NCI-H1694 treated with DMSO at 0.1 percent for 48 hours (cell line): Measurements from ENCODE around the gene B9D2.
A peak's percentile ranks its signal among the peaks of the same experiment; 100 is the strongest.
"Not testable (repeated sequence)": the region's sequence is repeated elsewhere in the genome, so short reads cannot be mapped to it uniquely, and the experiment has no call there.

ENCODE experiments used
- DNase-seq: peaks from one replicate; lab custom pipeline; 2025; lab: John Stamatoyannopoulos, UW

The B9D2 gene

DNA sequence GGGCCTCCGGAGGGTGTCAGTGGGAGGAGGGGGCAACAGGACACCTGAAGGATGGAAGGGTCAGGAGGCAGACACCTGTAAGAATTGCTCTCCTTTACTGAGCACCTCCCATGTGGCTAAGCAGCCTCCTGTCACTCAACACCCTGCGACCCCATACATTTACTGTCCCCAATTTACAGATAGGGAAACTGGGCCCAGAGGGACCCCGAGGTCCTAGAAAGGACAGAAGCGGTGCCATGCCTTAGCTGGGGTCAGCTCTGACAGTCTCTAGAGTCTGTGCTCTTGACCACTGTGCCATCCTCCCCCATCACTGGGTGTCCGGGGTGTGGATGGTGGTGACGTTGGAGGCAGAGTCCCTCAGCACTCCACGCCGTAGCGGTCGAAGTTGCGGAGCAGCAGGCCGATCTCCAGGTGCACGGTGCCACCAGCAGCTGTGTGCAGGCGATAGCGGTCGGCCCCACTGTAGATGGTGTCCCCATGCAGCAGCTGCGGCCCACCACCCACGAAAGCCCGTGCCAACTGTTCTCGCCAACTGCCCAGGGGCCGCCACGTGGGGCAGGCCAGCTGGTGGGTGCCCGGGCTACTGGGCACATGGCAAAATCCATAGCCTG is 9.5 kb downstream of the B9D2 start:
- no peak for DNase-seq

DNA sequence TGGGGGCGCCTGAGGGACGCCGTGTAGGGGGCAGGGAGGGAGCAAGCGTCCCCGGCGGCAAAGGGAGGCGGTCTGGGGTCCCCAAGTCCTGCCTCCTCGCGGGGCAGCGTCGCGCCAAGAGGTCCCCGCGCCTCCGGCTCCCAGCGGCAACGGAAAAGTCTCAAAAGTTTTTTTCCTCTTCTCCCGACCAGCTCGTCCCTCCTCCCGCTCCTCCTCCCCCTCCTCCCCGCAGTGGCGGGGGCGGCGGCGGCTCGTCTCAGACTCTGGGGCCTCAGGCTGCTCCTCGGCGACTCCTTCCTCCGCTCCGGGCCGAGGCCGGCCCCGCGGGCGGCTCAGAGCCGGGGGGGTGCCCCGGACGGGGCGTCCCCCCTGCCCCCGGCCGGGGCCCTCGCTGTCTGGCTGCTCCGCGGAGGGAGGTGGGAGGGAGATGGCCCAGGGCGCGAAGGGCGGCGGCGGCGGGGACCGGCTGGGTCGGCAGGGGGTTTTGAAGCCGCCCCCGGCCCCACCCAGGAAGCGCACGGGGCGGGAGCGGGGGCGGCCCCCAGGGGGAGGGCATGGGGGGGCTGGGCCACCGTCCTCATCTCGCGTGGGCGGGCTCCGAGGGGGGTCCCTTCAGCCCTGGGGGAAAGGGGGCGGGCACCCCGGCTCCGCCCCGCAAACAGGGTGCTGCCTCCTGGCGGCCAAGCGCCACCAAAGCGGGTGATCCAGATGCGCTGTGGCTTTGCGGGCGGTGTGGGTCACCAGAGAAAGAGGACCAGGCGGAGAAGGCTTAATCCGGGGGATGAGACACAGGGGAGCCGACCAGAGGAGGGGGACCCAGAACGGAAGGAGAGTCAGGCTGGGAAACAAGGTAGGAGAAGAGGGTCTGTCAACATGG is 10.2 kb downstream of the B9D2 start, which contains the start of gene TGFB1:
Gene TGFB1, minus strand, starts transcription at position 457 of the 877 bp plus-strand sequence. CDS start 878 bp downstream, outside the sequence.
- peak; percentile 34 for DNase-seq

DNA sequence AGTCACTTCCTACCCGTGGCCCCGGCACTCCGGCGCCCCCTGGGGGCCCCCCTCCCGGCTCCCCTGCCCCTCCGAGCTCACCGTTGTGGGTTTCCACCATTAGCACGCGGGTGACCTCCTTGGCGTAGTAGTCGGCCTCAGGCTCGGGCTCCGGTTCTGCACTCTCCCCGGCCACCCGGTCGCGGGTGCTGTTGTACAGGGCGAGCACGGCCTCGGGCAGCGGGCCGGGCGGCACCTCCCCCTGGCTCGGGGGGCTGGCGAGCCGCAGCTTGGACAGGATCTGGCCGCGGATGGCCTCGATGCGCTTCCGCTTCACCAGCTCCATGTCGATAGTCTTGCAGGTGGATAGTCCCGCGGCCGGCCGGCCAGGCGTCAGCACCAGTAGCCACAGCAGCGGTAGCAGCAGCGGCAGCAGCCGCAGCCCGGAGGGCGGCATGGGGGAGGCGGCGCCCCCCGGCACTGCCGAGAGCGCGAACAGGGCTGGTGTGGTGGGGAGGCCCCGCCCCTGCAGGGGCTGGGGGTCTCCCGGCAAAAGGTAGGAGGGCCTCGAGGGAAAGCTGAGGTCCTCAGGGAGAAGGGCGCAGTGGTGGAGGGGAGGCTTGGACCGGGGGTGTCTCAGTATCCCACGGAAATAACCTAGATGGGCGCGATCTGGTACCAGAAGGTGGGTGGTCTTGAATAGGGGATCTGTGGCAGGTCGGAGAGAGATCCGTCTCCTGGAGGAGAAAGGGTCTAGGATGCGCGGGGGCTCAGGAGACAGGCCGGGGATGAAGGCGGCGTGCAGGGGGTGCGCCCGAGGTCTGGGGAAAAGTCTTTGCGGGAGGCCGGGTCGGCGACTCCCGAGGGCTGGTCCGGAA is 11.1 kb downstream of the B9D2 start:
- DNase-seq, result no peak

DNA sequence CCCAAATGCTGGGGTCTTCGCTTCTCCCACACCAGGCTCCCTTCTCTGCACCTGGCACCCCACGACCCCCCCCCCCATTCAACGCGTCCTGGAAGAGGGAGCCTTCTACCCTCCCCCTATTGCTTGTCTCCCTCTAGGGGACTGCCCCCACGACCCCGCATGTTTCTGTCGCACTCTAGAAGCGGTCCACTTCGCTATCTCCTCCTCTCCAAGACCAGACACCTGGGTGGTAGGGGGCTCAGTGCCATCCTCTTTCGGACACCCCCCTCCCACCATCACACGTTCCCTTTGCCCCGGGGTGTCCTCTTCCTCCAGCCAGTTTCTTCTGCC is 11.7 kb downstream of the B9D2 start:
- DNase-seq, result no peak

DNA sequence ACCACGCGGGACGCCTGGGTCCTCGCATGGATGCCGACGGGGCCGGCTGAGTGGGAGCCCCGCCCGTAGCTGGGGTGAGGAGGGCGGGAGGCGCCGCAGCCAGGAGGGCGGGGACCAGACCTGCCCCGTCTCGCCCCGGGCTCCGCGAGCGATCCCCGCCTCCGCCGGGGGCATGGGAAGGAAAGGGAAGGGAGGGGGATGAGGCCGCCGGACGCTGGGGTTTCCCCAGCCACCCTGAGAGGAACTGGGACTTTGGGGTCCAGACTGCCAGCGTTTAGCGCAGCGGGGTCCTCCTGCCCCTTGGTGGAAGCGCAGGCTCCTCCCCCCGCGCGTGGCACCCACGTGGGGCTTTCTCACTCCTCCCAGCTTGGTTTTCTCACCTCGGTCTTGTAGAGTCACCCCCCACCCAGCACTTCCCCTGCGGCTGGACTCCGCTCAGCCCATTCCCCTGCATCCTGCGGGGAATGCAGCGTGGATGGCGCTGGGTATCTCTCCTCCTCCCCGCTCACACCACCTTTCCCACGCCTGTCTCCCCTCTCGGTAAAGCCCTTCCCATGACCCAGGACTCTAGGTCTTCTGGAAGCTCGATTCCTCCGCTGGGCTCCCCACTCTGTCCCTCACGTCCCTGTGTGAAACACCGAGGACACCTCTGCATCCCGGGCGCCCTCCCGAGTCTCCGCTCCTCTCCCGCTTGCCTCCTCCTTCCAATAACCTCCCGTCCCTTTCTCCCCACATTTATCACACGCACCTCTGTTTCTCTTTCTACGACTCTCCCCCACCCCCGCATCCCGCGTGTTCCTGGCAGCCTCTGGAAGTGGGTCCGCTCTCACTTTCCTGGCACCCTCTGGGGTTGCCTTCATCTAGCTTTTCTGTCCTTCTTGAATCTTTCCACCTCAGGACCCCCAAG is 12.4 kb downstream of the B9D2 start:
- DNase-seq, result no peak

DNA sequence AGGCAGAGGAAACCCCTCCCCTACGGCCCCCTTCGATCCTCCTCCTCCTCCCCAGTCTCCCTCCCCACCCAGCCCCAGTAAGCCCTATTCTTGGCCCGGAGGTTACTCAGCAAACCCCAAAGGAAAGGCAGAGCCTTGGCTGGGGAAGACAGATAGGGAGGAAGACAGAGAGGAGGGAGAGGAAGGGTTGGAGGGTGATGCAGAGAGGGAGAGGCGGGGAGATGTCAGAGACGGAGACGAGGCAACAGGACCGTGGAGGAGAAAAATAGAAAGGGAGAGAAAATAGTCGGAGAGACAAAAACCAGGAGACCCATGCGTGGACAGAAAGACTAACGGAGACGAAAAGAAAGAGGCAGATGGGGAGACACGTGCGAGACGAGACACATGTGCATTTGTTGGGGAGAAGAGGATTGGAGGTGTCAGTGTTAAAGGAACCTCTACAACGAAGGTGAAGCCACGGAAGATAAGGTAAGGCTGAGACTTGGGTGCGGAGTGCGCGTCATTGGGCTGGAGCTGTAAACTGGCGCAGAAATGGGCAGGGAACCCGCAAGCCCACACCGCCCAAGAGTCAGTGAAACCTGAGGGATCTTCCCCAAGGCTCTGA is 13.1 kb downstream of the B9D2 start:
- DNase-seq, result no peak

GRCh38 chr19:41346916-41347315 is 17.0 kb downstream of the B9D2 start:
- DNase-seq, result not testable (repeated sequence)

DNA sequence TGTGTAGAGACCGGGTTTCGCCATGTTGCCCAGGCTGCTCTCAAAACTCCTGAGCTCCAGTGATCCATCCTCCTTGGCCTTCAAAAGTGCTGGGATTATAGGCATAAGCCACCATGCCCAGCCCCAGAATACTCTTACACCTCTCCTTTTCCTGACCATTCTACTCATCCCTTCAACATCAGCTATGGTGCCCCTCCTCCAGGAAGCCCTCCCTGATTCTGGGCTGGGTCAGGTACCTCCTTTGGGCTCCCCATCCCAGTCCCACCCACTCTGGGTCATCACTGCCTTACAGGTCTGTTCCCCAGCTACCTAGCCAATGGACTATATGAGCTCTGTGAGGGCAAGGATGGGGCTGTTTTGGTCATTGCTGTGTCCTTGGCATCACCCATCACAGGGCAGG is 19.8 kb downstream of the B9D2 start:
- no peak for DNase-seq

DNA sequence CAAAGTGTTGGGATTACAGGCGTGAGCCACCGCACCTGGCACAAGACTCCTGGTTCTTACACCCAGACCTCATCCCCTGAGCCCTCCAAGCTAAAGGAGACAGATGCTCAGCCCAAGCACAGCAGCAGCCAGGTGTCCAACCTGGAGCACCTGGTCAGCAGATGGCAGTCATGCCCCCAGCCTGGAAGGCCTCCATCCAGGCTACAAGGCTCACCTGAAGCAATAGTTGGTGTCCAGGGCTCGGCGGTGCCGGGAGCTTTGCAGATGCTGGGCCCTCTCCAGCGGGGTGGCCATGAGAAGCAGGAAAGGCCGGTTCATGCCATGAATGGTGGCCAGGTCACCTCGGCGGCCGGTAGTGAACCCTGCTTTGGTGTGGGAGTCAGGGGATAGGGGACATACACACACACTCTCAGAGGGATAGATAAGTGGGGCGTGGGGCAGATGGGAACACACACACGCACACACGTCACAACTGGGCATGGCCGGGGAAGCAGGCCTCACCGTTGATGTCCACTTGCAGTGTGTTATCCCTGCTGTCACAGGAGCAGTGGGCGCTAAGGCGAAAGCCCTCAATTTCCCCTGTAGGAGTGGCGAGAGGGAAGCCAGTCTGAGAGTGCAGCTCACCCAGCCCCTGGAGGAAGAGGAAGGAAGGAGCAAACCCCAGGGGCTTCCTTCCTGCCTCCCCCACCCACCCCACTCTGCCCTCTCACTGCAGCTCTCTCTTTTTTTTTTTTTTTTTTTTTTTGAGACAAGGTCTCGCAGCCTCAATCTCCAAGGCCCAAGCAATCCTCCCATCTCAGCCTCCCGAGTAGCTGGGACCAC is 22.1 kb downstream of the B9D2 start:
- no peak for DNase-seq

- DNase-seq, result no peak
Measured at GRCh38 chr19:41339936-41340335, 24.0 kb downstream of the B9D2 start.

DNA sequence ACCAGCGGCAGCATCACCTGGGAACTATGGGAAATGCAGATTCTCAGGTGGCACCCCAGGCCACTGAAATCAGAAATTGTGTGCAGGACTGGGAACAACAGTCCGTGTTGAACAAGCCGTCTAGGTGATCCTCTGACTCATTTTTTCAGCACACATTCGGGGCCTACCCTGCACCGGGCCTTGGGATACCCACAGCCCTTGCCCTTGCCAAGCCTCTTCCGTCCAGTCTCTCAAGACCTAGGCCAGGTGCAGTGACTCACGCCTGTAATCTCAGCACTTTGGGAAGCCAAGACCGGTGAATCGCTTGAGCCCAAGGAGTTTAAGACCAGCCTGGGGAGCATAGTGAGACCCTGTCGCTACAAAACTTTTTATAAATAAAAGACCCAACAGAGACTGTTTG is 28.5 kb downstream of the B9D2 start:
- no peak for DNase-seq

DNA sequence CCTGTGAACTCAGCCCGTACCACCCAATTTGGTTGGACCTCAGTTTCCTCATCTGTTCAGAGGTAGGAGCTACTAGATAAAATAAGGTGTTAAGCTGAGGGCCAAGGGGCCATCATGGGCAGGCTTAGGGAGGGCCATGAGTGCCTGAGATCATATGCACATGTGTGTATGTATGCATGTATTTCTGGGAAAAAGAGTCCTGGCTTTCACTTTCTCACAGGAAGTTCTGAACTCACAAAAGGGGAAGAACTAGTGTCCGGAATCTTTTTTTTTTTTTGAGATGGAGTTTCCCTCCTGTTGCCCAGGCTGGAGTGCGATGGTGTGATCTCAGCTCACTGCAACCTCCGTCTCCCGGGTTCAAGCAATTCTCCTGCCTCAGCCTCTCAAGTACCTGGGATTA is 29.2 kb downstream of the B9D2 start:
- DNase-seq, result no peak

- no peak for DNase-seq
Measured at GRCh38 chr19:41332468-41332867, 31.5 kb downstream of the B9D2 start.

GRCh38 chr19:41332000-41332399 is 31.9 kb downstream of the B9D2 start:
- DNase-seq, result no peak

DNA sequence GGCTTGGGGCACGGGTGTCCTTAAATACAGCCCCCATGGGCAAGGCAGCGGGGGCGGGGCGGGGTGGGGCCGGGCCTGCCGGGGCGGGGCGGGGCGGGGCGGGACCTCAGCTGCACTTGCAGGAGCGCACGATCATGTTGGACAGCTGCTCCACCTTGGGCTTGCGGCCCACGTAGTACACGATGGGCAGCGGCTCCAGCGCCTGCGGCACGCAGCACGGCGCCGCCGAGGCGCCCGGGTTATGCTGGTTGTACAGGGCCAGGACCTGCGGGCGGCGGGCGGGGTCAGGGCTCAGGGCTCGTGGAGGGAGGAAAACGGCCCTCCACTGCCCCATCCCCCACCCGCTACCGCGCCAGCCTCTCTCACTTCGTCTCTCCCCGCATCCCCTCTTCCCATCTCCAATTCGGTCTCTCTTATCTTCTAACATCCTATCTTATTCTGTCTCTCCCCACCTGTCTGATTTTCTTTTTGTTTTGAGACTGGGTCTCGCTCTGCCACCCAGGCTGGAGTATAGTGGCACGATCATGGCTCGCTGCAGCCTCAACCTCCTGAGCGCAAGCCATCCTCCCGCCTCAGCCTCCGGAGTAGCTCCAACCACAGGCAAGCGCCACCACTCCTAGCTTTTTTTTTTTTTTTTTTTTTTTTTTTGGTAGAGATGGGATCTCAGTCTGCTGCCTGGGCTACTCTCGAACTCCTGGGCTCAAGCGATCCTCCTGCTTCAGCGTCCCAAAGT is 32.8 kb downstream of the B9D2 start:
- DNase-seq, result no peak

DNA sequence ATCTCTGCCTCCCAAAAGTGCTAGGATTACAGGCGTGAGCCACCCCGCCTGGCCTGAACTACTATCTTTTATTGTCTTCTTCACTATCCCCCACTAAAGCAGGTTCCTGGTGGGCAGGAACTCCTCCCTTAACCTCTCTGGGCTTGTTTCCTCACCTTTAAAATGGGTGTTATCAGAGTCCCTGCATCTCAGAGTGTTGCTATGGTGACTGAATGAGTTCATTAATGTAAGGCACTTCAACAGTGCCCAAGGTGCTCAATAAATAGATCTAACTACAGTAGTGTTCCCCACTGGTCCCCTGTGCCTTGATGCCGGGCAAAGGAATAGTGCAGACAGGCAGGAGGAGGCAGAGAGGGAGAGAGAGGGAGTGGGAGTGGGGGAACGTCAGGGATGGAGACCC is 33.5 kb downstream of the B9D2 start:
- DNase-seq, result no peak

- DNase-seq, result no peak
Measured at GRCh38 chr19:41328842-41329225, 35.1 kb downstream of the B9D2 start.

GRCh38 chr19:41328157-41328841 is 35.6 kb downstream of the B9D2 start:
- no peak for DNase-seq

- no peak for DNase-seq
Measured at GRCh38 chr19:41327576-41328156, 36.3 kb downstream of the B9D2 start.
